C1 segment of cervical spinal cord (tissue), 14 donors: ENCODE measurements around the gene ADAMTS4.

ENCODE experiments used
- DNase-seq, 14 donors: peaks; one replicate each; lab custom pipeline; 2025; lab: John Stamatoyannopoulos, UW

Gene ADAMTS4

DNA sequence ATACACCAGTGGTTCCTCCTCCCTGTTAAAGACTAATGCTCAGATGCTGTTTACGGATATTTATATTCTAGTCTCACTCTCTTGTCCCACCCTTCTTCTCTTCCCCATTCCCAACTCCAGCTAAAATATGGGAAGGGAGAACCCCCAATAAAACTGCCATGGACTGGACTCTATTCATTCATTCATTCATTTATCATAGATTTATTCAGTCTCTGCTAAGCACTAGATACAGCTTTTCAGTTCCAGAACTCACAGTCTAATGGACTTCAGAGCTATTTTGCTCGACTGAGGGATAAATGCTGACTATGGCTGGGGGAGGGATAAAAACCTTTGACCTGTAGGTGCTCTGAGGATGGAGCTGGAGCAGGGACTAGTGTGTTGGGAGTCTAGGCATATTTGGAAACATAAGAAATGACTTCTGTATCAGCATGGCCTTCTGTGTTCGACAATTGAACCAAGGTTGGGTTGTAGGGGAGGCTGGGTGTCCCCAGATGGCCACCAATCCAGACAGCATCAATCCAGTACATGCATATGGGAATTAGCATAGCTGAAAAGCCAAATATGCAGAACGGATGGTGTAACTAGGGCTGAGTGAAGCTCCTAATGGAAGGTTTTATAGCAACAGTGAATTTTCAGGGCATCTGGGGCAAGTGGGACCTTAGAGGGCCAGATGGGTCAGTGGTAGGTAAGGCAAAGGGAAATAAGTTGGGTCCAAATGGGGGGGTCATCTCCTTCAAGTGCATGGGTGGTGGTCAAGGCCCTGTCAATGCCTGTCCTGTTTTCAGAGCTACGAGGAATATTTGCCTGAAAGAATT is 20.4 kb upstream of the ADAMTS4 start:
- DNase-seq, result no peak

DNA sequence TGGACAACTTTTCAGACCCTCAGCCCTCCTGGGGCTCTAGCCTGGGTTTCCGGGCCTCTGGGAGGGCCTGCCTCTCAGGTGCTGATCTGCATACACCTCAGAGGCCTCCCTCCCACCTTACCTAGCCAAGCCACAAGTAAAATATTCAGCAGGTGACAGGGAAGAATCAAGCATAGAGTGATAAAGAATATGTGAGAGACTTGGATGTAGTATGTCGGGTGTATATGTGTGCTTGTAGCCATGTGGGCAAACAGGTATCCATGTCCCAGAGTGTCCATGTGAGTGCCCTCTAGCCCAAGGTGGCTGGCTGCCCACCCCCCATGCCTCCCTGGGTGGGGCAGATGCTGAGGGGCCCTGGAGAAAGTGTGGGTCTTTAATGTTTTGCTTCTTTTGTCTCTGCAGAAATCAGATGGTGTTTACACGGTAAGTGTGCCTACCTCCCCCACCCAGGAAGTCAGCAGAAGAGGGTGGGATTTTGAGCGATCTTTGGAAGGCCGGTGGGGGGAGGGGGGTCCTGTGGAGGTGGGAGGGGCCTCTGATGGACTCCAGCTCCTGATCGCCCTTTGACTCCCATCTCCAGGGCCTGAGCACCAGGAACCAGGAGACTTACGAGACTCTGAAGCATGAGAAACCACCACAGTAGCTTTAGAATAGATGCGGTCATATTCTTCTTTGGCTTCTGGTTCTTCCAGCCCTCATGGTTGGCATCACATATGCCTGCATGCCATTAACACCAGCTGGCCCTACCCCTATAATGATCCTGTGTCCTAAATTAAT is 19.6 kb upstream of the ADAMTS4 start:
- DNase-seq, result no peak

DNA sequence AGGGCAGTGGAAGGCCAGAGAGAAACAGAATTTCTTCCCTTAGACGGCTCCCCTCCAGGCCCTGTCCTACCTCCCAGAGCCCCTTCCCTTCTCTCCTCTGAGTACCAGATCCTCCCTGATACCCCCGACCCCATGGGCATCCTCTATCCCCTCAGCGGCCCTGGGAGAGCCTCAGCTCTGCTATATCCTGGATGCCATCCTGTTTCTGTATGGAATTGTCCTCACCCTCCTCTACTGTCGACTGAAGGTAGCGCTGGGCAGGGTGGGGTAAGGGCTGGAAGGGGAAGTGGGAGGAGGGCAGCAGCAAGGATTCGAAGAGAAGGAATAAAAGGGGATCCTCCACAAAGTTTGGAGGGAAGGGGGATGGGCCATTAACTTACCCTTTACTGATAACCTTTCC is 19.0 kb upstream of the ADAMTS4 start:
- no peak for DNase-seq

GRCh38 chr1:161216945-161217712 is 18.3 kb upstream of the ADAMTS4 start:
- peak in 3 of 14 donors; percentile 9 to 15 (median 15) for DNase-seq

DNA sequence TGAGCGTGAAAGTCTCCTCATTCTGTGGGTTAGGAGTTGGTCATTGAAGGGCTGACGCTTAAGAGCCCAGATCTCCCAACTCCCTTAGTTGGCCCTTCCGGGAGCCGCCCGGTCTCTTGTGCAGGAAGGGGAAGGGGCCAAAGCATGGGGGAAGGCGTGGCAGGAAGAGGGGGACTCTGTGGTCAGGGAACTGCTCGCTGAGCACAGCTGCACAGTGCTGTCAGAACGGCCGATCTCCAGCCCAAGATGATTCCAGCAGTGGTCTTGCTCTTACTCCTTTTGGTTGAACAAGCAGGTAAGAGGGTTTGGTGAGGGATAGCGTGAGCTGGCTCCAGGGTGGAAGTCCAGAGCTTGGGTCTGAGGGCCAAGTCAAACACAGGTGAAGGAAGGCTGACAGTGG is 16.2 kb upstream of the ADAMTS4 start, which contains the start of gene FCER1G:
FCER1G (plus strand) TSS at position 220 of the 400 bp plus-strand sequence; CDS start at position 247, 27 bp downstream.
- peak in 6 of 14 donors; percentile 10 to 36 (median 23) for DNase-seq

DNA sequence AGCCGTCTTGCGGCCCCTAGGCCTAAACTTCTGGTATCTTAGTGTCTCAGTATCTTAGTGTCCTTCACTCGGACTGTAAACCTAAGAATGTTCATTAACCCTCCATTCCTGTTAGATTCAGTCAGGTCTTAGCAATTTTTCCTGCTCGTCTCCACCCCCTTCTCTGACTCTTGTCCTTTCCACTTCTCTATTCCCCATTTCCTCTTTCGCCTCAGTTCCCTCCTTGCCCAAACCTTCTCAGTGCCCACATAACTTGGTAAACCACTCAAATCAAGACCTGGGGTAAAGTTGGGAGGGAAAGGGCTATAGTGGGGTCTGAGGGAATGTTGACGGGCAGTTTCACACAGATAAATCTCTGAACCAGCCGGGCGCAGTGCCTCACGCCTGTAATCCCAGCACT is 15.5 kb upstream of the ADAMTS4 start:
- no peak for DNase-seq

DNA sequence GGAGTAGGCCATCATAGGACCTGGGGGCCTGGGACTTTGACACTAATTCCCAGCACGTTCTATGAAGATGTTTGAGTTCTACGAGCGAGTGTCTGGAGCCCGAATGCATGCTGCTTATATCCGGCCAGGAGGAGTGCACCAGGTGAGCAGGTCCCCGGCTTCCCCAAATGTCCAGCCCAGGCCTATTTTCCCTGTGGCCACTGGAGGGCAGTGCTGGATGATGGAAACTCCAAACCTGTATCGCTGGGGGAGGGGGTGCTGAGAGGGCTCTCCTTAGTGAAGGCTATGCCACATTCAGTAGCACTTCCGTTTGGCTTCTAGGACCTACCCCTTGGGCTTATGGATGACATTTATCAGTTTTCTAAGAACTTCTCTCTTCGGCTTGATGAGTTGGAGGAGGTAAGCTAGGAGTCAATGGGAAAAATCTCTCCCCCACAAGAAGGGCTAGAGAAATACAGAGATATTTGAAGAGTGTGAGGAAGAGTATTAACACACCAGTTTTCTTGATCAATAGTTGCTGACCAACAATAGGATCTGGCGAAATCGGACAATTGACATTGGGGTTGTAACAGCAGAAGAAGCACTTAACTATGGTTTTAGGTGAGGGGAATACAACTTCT is 11.0 kb upstream of the ADAMTS4 start:
- DNase-seq, result peak in 11 of 14 donors; percentile 11 to 69 (median 38)

DNA sequence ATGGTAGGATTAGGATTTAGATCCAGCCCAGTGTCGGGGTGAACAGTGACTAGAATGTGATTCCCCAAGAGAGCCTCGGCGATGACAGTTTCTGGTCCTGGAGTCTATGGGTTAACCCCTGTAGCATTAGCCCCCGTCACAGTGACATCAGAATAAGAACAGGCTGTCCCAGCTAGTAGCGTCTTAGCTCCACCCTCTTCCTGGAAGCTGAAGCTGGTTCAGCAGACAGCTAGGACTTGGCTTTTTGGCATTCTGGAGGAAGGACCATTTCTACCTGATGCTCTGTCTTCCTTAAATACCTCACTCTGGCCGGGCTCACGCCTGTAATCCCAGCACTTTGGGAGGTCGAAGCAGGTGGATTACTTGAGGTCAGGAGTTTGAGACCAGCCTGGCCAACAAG is 8.3 kb upstream of the ADAMTS4 start:
- DNase-seq, result no peak

GRCh38 chr1:161206411-161207140 is 7.7 kb upstream of the ADAMTS4 start:
- DNase-seq, result no peak

DNA sequence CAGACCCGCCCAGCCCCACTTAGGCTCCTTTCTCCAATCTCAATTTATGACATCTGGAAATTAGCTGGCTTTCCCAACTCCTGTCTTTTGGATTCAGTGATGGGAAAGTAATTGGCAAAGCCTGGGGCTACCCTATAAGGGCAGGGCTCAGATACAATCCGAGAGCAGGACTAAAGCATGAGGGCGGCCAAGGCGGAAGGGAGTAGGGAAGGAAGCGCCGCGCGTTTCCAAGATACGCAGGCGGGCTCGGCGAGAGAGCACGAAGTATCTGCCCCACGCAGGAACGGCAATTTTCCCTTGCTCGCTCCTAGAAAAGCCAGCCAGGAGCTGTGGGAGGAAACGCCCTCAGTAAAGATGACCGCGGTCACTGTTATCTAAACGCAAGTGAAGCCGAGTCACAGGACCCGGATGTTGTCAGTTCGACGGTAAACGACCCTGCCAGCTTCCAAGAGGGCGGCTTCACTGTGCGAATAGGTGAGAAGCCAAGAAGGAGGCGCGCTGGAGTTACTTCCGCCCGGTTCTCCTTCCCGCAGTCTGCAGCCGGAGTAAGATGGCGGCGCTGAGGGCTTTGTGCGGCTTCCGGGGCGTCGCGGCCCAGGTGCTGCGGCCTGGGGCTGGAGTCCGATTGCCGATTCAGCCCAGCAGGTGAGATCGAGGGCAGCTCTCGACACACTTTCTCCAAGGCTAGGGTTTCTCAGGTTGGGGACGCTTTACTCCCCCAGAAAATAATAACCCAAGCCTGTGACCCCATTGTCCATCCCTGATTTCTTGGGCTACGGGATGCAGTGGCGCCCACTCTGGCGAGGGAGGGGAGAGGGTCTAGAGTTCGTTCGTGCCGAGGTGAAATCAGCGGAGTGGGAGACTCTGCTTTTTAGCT is 3.2 kb upstream of the ADAMTS4 start, which contains the start of gene NDUFS2:
NDUFS2 (plus strand) TSS at position 532 of the 877 bp plus-strand sequence; CDS start at position 551, 19 bp downstream.
- DNase-seq, result peak; percentile 75 to 98 (median 94)

GRCh38 chr1:161200992-161201835 is 2.4 kb upstream of the ADAMTS4 start:
- peak in 8 of 14 donors; percentile 57 to 76 (median 66) for DNase-seq

DNA sequence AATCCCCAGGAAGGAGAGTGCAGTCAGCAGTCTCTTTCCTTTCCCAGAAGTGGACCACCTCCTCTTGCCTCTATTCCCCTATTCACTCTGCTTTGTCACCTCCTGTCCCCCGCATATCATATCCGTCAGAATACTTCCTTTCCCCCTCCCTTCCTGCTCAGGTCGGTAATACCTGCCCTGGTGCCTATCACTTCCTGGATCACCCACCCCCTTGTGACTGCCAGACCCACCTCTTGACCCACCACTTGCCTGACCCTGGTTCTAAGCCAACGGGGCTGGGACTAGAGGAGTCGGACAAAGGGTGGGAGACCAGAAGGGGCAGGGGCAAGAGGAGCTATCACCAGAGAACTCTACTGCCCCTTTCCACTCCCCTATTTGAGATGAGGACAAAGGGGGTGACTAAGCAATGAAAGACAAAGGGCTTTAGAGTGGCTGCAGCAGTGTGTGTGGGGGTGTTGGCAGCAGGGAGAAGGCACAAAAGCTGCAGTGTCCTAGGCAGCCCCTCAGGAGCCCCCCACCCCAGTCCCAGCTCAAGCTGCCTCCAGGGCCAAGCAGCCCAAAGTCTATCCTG is 1.7 kb upstream of the ADAMTS4 start:
- DNase-seq, result peak in 12 of 14 donors; percentile 6 to 90 (median 71)

GRCh38 chr1:161199506-161200139 is 769 bp upstream of the ADAMTS4 start:
- DNase-seq, result peak in 5 of 14 donors; percentile 33 to 72 (median 40)

- DNase-seq, result peak in 9 of 14 donors; percentile 27 to 73 (median 54)
Observed at GRCh38 chr1:161198194-161198896, 509 bp downstream of the ADAMTS4 start.

DNA sequence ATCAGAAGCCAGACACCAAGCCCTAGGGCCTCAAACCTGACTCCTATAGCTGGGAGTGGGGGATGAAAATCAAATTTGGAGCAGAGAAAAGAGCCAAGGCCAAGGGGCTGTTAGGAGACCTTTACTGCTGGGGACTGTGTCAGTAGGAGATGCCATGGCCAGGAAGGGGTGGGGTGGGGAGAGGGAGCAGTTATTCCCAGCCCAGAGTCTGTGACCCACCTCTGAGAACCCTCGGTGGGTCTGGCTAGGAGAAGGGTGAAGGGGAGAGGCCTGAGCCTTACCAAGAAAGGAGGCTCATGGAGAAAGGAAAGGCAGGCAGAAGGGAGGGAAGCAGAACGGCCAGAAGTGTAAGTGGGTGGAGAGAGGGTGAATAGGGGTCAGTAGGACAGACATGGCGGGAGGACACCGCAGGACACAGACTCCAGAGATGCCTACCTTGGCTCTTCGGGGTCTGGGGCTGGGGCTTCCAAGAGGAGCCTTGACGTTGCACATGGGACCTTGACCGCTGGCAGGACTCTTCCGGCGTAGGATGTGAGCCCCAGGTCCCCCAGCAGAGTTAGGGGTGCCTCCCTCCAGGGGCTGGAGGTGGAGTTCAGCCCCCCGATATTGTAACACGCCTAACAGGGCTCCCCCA is 1.2 kb downstream of the ADAMTS4 start:
- peak in 2 of 14 donors; percentile 21 to 38 for DNase-seq
